Loucy (cell line): ENCODE results near the gene HOXC13.

Experiments used
- H2AFZ ChIP-seq: fragments of 200-600 bp; sonication (generic); 2 replicates; pipeline ENCODE4 v1.6.0; 2016; ENCODE audit warnings: antibody characterized with exemption, mild to moderate bottlenecking, low read length, moderate library complexity
- H3F3A ChIP-seq: fragments of 200-600 bp; 2 replicates; pipeline ENCODE4 v1.6.0; 2016; ENCODE audit warnings: antibody characterized with exemption, low read depth, mild to moderate bottlenecking
- H3K27me3 ChIP-seq: fragments of 200-600 bp; sonication (generic); 2 replicates; pipeline ENCODE4 v1.6.1; 2014; ENCODE audit warnings: low read length, mild to moderate bottlenecking; ENCODE audit not compliant: insufficient read depth, poor library complexity, severe bottlenecking
- H3K36me3 ChIP-seq: fragments of 200-600 bp; sonication (generic); 2 replicates; pipeline ENCODE4 v1.6.1; 2016; ENCODE audit warnings: low read length; ENCODE audit not compliant: insufficient read depth
- H3K4me1 ChIP-seq: fragments of 200-600 bp; sonication (generic); 2 replicates; pipeline ENCODE4 v1.5.1; 2014; ENCODE audit warnings: low read length, mild to moderate bottlenecking; ENCODE audit not compliant: insufficient read depth, poor library complexity, severe bottlenecking
- H3K4me2 ChIP-seq: fragments of 200-600 bp; sonication (generic); 2 replicates; pipeline ENCODE4 v1.6.0; 2014; ENCODE audit warnings: antibody characterized with exemption, low read length, low read depth, mild to moderate bottlenecking; ENCODE audit not compliant: poor library complexity, severe bottlenecking
- H3K4me3 ChIP-seq: fragments of 200-600 bp; sonication (generic); 2 replicates; pipeline ENCODE4 v1.5.1; 2014; ENCODE audit warnings: low read length, mild to moderate bottlenecking, mixed read lengths; ENCODE audit not compliant: poor library complexity, severe bottlenecking
- H3K79me2 ChIP-seq: fragments of 200-600 bp; sonication (generic); 2 replicates; pipeline ENCODE4 v1.6.1; 2014; ENCODE audit warnings: low read length; ENCODE audit not compliant: insufficient read depth
- H3K9ac ChIP-seq: fragments of 200-600 bp; sonication (generic); 2 replicates; pipeline ENCODE4 v1.6.0; 2014; ENCODE audit warnings: mild to moderate bottlenecking, low read depth, low read length, moderate library complexity; ENCODE audit not compliant: poor library complexity, severe bottlenecking
- H3K9me2 ChIP-seq: fragments of 200-600 bp; sonication (generic); replicated peaks from 2 replicates; pipeline ENCODE4 v1.6.1; 2016; ENCODE audit warnings: low read depth, low read length, mixed read lengths
- H3K9me3 ChIP-seq: fragments of 200-600 bp; sonication (generic); 2 replicates; pipeline ENCODE4 v1.6.1; 2014; ENCODE audit warnings: mild to moderate bottlenecking, antibody characterized with exemption, low read length, low read depth; ENCODE audit not compliant: insufficient read depth
- H4K20me1 ChIP-seq: fragments of 200-600 bp; sonication (generic); 2 replicates; pipeline ENCODE4 v1.6.0; 2014; ENCODE audit warnings: antibody characterized with exemption, low read length, mild to moderate bottlenecking; ENCODE audit not compliant: insufficient read depth, poor library complexity, severe bottlenecking
- EZH2phosphoT487 ChIP-seq: fragments of 200-600 bp; IDR thresholded peaks from 2 replicates; pipeline ENCODE4 v1.6.1; 2018; ENCODE audit warnings: antibody characterized with exemption, mild to moderate bottlenecking, moderate library complexity, borderline replicate concordance
- TF ChIP-seq, protein P1 (sequence below): fragments of 200-600 bp; sonication (generic); conservative IDR thresholded peaks from 2 replicates; pipeline ENCODE4 v1.5.1; 2014; ENCODE audit warnings: mild to moderate bottlenecking, antibody characterized with exemption, low read length

Gene HOXC13

DNA sequence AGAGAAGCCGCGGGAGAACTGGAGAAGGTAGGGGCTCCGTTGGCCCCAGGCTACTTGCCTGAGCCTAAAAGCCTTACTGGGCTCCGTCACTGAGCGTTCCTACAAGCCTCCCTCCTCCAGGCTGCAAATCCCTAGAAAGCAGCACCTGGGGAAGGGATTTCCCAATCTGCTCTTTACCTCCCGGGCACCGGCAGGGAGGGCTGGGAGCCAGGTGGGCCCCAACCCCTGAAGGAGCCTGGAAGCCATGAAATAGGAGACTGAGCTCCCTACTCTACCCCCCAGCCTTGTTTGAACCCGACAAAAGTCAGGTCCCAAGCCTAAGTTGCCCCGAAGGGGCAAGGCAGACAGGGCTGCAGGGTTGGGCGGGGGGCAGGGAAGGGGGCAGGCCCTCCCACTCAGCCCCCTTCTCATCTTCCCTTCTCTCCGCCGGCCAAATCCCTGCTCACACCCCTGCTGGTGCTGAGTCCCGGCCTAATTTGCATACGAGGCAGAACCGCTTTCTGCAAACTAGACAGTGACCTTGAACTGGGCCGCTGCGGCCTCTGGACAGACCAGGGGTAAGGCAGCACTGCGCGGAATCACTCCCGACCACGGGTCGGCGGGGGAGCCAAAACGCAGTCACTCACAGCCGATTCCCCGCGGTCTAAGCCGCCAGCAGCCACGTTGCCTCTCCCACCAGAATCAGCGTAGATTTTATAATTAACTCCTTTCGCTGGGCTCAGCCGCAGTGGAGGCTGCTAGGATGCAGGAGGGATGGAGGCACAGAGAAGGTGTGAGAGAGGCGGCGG lies 12.4 kb downstream of the HOXC13 start:
- no peaks in the 10 kb centered on the region for H3F3A ChIP-seq
- no peak overlapping the region for H3K4me3 ChIP-seq
- H2AFZ ChIP-seq, result no peak overlapping the region
- H3K9me3 ChIP-seq, result no peaks in the 10 kb centered on the region
- no peaks in the 10 kb centered on the region for H3K79me2 ChIP-seq
- no peak overlapping the region for H3K4me2 ChIP-seq
- peaks cover 7% of the 10 kb centered on the region for H3K4me1 ChIP-seq
- no peaks in the 10 kb centered on the region for H4K20me1 ChIP-seq
- no peaks in the 10 kb centered on the region for H3K9me2 ChIP-seq
- TF ChIP-seq, protein P1, sequence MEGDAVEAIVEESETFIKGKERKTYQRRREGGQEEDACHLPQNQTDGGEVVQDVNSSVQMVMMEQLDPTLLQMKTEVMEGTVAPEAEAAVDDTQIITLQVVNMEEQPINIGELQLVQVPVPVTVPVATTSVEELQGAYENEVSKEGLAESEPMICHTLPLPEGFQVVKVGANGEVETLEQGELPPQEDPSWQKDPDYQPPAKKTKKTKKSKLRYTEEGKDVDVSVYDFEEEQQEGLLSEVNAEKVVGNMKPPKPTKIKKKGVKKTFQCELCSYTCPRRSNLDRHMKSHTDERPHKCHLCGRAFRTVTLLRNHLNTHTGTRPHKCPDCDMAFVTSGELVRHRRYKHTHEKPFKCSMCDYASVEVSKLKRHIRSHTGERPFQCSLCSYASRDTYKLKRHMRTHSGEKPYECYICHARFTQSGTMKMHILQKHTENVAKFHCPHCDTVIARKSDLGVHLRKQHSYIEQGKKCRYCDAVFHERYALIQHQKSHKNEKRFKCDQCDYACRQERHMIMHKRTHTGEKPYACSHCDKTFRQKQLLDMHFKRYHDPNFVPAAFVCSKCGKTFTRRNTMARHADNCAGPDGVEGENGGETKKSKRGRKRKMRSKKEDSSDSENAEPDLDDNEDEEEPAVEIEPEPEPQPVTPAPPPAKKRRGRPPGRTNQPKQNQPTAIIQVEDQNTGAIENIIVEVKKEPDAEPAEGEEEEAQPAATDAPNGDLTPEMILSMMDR, result no peak
- TF ChIP-seq EZH2phosphoT487, result no peak
- H3K9ac ChIP-seq, result no peak overlapping the region
- H3K27me3 ChIP-seq, result no peaks in the 10 kb centered on the region
- H3K36me3 ChIP-seq, result no peaks in the 10 kb centered on the region

DNA sequence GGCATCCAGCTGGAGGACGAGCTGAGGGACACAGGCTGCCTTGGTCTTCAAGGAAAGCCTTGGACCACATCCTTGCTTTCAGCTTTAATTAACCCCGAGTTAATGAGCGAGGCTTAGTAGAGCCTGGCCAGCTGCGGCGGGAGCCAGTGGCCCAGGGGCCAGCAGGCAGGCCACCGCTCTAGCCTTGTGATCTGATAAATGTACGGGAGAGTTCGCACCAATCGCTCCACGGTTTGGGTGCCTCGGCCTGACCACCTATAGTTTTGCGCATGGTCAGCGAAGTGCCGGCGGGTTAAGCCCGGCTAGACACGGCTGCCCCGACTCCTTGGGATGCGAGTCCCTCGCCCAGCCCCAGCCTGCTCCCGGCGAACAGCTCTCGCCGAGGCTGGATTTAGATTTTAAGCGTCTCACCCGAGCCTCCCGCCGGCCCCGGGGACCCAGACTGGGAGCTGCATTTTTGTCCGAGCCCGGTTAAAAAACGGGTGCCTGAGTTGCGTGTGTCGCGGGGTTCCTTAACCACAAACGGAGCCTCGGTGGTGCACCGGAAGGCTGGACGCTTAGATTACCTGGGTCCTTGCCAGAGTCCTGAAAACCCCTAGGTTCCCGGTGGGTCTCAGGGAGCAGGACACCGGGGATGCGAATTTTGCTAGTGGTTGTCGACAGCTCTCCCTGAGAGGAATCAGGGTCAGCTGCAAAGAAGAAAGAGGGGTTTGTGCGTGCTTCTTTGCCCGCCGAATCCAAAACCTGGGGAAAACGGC lies 13.1 kb downstream of the HOXC13 start:
- H3K27me3 ChIP-seq, result no peaks in the 10 kb centered on the region
- no peak overlapping the region for H2AFZ ChIP-seq
- TF ChIP-seq EZH2phosphoT487, result no peak
- TF ChIP-seq, protein P1, result no peak
- H3K9ac ChIP-seq, result no peak overlapping the region
- no peak overlapping the region for H3K4me2 ChIP-seq
- H3K9me3 ChIP-seq, result no peaks in the 10 kb centered on the region
- H3F3A ChIP-seq, result no peaks in the 10 kb centered on the region
- no peaks in the 10 kb centered on the region for H3K9me2 ChIP-seq
- no peak overlapping the region for H3K4me3 ChIP-seq
- peaks cover 14% of the 10 kb centered on the region for H3K4me1 ChIP-seq
- H3K36me3 ChIP-seq, result no peaks in the 10 kb centered on the region
- no peaks in the 10 kb centered on the region for H3K79me2 ChIP-seq
- no peaks in the 10 kb centered on the region for H4K20me1 ChIP-seq

DNA sequence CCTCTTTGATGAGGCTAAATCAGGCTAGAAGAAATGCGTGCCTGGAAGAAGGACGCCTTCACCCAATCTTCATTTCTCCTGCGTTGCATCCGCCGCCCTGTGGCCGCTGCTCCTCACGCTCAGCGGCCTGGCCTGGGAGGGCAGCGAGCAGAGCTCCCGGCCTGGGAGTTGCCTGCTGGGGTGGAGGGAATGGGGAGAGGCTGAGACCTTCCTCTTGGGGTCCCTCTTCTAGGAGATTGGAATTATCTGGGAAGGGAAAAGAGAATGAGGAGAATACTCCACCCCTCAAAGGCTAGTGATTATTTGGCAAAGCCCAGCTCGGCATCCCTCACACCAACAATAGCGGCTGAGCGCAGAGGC lies 13.7 kb downstream of the HOXC13 start:
- Histone ChIP-seq H2AFZ (no peak overlapping the region), H3K27me3 (no peaks in the 10 kb centered on the region), H3K36me3 (no peaks in the 10 kb centered on the region), H3K4me1 (peaks cover 20% of the 10 kb centered on the region), H3K79me2 (no peaks in the 10 kb centered on the region), H3F3A (no peaks in the 10 kb centered on the region), H3K9me2 (no peaks in the 10 kb centered on the region), H3K9ac (no peak overlapping the region), H3K9me3 (no peaks in the 10 kb centered on the region), H3K4me2 (no peak overlapping the region), H4K20me1 (no peaks in the 10 kb centered on the region), H3K4me3 (no peak overlapping the region)
- TF ChIP-seq, protein P1, result no peak
- TF ChIP-seq EZH2phosphoT487, result no peak
